HG02938 (cell line): Measurements from ENCODE around the gene TSPAN1.

ENCODE experiments used
- ATAC-seq: cut with Tn5 transposase; IDR thresholded peaks from one replicate; pipeline ENCODE4 v1.9.1; 2021; ENCODE audit warnings: mild to moderate bottlenecking, moderate library complexity; ENCODE audit not compliant: unreplicated experiment

TSPAN1 gene

DNA sequence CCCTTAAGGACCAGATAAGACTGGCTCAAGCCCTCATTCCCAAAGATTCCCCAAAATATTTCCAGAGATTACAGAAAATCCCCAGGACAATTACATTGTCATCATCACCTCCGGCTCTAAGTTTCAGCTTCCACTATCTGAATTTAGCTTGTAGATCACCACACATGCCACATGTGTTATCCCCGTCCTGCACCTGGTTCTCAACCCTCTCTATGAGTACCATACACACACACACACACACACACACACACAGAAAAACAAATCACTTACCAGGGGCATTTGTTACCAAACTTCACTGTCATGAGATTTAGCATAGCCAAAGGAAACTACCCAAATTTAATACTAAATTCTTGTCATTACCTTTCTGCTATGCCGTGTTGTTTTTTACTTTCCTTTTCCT, 15.4 kb upstream of the TSPAN1 start:
- ATAC-seq = no peak

DNA sequence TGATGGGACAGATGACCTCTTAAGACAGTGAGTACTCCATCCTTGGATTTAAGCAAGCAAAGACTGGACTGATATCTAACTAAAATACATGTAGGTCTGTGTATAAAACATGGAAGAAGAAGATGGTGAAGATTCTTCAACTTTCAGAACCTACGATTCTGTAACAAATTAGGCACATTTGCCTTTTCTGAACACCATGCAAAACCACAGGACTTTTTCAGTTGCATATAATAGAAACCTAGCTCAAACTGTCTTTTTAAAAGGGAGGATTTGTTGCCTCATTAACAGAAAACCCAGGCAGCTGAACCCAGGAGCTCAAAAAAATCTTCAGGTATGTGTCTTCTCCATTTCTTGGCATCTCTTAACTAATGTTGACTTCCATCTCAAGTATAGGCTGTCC, 14.7 kb upstream of the TSPAN1 start:
- ATAC-seq = no peak

DNA sequence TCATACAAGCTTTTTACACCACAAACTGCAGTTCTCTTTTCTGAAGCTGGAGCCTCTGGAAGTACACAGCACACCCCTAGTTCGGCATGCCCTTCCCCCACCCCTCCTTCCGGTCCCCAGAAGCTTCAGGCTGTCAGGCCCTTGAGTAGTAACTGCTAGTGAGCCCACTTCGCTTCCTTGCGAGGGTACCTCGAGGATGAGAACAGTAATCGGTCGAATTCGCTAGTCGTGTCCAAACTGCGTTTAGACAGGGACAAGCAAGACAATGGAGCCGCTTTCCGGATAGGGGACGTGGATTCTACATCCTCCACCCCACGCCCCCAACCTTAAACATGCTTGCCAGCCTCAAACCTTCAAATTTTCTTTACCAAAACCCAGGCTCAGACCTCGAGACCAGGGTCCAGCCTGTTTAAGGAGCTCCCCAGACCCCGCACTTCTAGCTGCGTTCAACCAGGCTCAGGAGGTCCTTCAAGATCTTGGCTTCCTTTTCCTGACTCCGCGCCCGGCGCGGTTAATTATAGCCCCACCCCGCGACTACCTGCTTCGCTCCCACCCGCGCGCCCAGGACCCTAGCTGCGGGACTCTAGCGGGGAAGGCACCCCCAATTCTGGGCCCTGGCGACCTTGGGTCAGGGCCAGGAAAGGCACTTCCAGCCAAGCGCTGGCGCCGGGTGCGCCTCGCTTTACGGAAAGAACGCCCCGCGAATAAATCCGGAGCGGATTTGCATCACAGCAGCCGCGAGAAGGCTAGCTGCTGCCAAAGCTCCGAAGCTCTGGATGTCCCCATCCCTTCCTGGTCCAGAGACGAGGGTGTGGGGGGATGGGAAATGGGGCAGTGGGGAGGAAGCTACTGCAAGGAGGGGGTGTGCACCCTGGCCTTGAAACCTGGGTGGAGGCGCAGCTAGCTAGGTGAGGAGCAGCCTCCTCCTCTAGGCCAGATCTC, 8.1 kb upstream of the TSPAN1 start:
- ATAC-seq = no peak

DNA sequence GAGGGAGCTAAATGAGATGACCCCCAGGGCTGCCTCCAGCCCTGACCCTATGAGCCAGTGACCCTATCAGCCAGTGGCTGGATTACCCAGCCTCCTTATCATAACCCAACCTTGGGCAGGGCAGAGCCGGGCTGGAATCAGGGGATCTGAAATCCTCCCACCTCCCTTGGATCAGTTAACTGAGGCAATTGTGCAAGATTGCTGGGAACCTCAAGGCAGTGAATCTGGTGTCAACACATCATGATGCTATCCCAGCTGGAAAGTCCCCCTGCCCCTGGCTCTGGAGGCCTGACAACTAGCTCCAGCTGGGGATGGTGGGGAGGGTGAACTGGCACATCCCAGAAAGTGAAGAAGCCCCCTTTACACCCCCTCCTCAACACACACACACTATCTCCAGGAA, 6.4 kb upstream of the TSPAN1 start:
- ATAC-seq = no peak

DNA sequence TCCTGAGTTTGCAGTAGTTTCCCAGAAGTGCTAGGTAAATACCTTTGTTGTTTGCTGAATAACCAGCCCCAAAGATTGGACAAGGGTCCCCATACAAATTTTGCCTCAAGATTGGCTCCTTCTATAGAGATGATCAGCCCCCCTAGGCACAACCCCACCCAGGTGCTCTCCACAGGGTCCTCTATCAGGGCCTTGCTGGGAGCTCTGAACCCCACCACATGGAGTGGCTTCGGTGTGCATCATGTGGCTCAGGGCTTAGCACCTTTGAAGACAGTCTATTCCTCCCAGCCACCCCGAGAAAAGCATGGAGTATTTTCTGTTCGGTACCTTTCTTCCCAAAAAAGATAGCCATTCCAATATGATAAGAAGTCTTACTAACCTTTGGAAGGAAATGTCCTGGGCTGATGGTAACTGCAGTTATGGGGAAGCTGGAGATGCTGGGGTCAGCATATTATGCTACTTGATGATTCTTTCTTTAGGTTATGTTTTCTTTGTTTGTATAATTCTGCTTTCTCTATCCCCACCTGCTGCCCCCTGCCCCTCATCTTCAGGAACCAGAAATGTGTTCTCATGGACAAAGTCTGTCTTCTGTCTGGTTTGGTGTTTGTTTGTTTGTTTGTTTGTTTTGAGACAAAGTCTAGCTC, 5.0 kb upstream of the TSPAN1 start:
- ATAC-seq = no peak

DNA sequence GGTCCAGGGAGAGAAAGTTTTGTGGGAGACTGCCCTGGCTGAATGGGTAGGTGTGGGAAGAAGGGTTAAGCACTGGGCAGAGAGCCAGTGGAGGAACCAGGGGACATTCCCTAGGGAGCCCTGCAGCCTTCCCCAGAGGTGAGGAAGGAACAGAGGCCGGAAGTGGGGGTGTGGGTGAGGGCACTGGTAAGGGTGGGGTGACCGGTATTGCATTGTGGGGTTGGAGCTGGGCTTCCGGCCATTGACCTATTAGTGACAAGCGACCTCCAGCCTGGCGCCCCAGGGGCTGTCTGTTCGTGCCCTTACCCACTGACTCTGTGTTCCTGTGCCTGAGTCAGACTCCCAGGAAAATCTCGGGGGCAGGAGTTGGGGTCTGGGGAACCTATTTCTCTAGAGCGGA, 3.5 kb upstream of the TSPAN1 start:
- ATAC-seq = no peak

DNA sequence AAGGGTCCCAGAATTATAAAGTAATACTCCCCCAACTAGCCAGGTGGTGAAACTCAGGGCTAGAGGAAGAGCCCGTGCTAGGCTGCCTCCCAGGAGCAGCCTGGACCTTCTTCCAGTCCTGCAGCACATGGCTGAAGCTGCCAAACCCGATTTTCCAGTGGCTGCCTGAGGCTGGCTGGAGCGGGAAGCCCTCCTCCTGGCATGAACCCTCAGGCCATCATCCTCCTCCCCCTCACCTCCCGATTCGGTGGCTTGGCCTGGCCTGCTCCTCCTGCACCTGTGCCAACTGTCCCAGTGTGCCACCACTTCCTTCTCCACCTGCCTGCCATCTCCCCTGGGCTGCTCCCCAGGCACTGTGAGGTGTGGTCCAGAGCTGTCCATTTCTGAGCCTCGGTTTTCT, 3.0 kb upstream of the TSPAN1 start:
- no peak for ATAC-seq

DNA sequence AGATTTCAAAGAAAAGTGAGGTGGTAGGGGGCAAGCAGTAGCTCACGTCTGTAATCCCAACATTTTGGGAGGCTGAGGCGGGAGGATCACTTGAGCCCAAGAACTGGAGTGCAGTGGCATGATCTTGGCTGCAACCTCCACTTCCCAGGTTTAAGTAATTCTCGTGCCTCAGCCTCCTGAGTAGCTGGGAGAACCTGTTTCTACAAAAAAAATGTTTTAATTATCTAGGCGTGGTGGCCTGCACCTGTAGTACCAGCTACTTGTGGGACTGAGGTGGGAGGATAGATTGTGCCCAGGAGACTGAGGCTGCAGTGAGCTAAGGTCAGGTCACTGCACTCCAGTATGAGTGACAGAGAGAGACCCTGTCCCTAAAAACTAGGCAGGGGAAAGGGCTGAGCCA, 2.6 kb upstream of the TSPAN1 start:
- no peak for ATAC-seq

DNA sequence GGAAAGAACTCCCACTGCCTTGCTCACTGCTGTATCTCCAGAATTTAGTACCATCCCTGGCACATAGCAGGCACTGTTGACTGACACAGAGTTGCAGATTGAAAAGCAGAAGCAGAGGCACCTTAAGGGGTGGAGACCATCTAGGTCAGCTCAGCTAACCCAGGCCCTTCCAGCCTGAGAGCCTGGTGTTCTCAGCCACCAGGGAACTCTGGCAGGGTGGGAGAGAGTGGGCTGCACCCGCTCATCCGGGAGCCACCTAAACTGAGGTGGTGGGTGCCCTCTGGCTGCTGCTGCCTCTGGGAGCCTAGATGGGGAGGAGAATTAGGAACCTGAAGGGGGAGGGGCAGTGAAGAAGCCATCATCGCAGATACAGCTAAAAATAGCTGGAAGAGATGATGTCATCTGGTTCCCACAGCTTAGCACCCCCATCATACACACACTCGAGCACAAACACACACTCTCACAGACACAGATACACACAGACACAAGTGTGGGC, 1.5 kb upstream of the TSPAN1 start:
- no peak for ATAC-seq

DNA sequence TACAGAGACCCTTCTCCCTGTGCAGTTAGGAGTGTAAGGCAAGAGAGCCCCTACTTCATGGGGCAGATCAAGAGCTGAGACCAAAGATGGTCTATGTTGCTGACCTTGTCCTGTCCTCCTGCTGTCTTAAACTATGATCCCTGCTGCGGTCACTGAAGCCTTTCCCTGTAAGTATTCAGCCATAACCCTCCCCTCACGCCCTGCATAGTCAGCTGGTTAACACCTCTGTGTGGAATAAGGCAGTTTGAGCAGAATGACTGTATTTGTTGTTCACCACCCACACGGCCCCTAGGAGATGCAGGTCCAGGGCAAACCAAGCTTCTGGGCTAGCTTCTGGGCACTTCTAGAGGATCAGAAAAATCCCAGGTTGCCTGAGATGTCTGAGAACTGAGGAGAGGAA, 356 bp downstream of the TSPAN1 start:
- no peak for ATAC-seq

DNA sequence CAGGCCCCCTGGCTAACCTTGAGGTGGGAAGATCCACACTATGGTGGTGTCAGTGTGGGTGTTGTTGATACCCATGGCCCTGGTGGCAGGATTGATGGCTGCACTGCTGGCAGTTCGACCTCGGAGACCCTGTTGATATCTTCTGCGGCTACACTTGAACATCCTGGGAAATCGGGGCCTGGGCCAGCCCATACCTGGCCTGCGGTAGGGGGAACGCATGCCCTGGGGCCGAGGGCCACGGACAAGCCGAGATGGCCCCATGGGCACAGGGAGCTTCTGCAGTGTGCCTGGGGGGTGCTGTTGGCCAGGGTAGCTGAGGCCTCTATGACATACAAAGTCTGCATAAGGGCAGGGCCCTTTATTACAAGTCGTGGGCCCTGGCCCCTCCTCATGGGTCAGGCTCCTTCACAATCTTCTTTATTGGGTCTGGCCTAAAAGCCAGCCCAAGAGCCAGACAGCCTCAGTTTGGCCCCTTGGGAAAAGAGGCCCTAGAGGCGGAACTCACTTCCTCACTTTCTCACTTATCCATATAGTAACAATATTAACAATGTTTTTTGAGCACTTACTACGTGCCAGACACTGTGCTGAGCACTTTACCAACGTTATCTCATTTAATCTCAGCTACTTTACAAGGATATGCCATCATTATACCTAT, 1.5 kb downstream of the TSPAN1 start, which contains the start of gene P3R3URF:
Gene P3R3URF (minus strand): TSS at position 278 of the 655 bp plus-strand sequence. CDS start 17 bp downstream, at position 261.
- ATAC-seq = no peak

DNA sequence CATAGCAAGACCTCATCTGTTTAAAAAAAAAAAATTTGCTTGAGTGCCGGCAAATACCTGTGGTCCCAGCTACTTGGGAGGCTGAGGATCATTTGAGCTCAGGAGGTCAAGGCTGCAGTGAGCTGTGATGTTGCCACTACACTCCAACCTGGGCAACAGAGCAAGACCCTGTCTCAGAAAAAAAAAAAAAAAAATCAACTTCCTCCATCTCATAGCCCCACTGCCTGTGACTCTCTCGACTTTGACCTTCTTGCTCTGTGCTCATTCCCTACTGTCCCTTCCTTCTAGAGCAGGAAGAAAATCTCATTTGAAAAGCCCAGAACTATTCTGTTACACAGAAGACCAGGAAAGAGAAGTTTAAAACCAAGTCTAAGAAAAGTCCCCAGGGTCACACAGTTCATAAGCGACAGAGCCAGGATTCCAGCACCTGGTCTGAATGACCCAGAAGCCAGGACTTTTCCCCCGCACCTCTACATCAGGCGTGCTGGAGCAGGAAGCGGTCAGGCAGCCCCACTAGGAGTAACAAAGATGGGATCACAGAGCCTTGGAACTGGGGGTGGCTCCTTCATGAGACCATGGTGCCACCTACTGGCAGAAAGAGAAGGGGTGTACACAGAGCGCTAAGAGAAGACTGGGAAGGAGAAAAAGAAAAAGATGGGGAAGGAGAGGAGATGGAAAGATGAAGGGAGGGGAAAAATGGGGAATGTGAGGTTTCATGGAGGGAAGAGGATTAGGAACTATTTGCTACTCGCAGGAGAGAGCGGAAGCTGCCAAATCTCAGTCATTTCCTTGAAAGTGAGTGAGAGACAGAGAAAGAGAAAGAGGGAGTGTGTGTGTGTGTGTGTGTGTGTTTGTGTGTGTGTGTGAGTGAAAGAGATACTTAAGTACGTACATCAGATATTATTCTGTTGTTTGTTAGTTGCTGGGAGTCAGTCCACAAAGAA, 4.5 kb downstream of the TSPAN1 start:
- ATAC-seq = no peak

DNA sequence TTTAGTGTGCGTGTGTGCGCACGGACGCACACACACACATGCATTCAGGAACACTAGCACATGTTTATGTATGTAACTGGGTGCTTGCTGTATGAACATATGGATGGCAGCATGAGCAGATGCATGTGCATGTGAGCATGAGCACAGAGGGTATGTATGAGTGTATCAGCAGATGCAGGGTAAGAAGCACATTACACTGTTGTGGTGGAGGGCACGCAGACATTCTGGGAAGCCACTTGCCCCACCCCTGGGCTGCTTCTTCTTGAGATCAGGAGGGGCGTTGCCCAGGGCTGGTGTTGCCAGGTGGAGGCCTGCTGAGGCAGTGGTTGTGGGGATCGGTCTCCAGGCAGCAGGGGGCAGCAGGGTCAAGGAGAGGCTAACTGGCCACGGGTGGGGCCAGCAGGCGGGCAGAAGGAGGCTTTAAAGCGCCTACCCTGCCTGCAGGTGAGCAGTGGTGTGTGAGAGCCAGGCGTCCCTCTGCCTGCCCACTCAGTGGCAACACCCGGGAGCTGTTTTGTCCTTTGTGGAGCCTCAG, 5.3 kb downstream of the TSPAN1 start:
- ATAC-seq = no peak

DNA sequence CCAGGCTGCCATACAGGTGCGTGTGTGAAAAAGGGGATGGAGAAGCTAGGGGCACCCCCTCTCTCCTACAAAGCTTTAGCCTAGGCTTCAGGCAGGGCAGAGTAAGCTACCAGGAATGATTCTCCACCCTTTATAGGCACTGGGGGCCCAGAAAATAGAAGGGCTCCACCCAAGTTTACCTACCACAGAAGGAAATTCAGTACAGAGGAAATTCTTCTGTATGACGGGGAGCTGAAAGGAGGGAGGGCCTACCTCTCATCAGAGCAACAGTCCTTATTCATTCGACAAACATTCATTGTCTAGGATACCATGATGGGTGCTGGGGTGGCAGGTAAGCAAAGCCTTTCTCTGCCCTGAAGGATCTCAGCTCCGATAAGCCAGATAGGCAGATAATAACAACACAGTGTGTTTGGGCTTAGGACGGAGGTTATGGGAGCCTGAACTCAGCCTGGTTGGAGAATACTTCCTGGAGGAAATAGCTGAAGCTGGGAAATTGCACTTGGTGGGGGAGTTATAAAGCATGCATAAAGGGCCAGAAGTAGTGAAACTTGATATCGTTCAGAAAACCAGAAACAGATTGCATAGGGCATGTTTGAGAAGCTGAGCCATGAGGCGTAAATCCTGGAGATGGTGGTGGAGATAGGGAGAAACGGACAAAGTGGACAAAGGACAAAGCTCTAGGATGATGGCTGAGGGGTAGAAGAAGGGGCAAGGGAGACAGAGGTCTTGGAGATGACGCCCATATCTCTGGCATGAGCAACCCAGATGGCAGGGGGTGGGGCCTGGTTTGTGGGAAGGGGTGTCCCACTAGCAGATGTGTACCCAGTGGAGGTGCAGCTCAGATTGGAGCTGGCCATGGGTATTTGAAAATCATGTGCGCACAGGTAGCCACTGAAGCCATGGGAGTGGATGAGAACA, 6.7 kb downstream of the TSPAN1 start:
- ATAC-seq = no peak

DNA sequence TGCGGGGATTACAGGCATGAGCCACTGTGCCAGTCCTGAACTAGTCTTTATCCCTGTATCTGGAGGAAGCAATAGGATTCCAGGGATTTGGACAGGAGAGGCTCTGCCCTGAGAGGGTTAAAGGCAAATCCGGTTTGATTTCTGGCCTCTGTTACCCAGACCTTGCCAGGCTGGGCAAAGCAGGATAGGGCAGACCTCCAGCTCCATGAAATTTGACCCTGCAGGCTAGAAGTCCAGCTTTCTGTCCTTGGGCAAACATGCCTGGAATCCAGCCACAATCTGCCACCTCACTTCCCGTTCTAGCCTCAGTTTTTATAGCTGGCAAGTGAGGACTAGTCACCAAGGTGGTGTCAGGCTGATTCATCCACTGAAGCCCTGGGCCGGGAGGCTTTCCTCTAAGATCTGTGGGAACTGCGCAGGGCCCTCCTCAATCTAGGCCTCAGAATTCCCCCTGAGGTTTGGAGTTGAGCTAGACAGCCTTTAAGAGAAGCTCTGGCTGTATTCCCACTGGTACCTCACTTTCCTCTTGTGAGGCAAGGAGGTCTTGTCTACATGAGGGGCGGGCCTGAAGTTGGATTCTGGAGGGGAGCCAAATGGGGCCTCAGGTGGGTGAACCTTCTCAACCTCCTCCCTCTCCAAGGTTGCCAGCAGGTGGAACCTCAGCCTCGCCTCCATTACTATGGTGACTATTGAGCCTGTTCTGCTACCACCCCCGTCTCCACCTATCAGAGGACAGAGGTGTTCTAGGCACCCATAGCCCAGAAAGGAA, 8.4 kb downstream of the TSPAN1 start:
- ATAC-seq = no peak

DNA sequence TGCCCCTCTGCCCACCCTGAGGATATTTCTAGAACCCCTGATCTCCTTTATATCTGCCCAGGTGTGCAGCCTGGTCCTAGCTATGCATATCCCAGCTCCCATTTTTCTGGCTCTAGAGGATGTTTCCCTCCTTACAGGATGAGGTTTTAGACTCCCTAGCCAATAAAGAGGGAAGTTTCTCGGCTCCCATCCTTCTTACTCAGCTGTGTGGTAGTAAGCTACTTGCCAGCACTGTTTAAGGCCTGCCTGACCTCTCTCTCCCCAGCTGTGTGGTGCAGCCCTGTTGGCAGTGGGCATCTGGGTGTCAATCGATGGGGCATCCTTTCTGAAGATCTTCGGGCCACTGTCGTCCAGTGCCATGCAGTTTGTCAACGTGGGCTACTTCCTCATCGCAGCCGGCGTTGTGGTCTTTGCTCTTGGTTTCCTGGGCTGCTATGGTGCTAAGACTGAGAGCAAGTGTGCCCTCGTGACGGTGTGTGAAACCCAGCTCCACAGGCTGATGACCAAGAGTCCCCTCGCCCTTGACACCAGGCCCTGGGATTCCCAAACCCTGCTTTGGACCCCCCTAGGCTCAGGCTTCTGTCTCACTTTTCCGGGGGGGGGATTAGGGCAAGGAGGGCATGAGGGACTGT, 9.2 kb downstream of the TSPAN1 start:
- peak; percentile 65 for ATAC-seq

DNA sequence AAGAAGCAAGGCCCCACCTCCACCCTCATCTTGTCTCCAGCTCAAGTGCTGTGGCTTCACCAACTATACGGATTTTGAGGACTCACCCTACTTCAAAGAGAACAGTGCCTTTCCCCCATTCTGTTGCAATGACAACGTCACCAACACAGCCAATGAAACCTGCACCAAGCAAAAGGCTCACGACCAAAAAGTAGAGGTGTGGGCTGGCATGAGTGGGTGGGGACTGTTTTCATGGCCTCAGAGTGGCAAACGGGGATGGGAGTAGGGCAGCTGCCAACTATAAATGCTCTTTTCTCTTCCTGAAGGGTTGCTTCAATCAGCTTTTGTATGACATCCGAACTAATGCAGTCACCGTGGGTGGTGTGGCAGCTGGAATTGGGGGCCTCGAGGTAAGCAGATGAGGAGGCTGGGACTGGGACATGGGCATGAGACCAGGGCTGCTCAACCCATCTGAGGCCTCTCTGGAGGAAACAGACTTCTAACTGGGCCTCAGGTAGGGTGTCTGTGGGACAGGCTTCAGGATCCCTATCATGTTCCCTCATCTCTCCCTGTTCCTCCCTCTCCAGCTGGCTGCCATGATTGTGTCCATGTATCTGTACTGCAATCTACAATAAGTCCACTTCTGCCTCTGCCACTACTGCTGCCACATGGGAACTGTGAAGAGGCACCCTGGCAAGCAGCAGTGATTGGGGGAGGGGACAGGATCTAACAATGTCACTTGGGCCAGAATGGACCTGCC, 10.2 kb downstream of the TSPAN1 start:
- no peak for ATAC-seq
